Neuronal stem cell (in vitro differentiated cells): Measurements from ENCODE around the gene LY86.

Experiments used
- DNase-seq: peaks from one replicate; pipeline ENCODE4 v3.0.0-alpha.2; 2013; ENCODE audit warnings: low spot score
- H2AFZ ChIP-seq: one replicate; pipeline ENCODE4 v1.6.1; 2013; ENCODE audit warnings: mild to moderate bottlenecking, low read length, inconsistent platforms
- H2AK5ac ChIP-seq: 2 replicates; pipeline ENCODE4 v1.6.1; 2013; ENCODE audit warnings: low read depth, mild to moderate bottlenecking, inconsistent platforms, low read length, moderate library complexity, mixed read lengths
- H2BK120ac ChIP-seq: 2 replicates; pipeline ENCODE4 v1.6.1; 2013; ENCODE audit warnings: low read depth, mild to moderate bottlenecking, inconsistent platforms, low read length, moderate library complexity, mixed read lengths
- H2BK12ac ChIP-seq: one replicate; pipeline ENCODE4 v1.6.1; 2013; ENCODE audit warnings: low read length, inconsistent platforms
- H2BK15ac ChIP-seq: 2 replicates; pipeline ENCODE4 v1.6.1; 2013; ENCODE audit warnings: mild to moderate bottlenecking, low read length, inconsistent platforms, mixed read lengths
- H2BK5ac ChIP-seq: one replicate; pipeline ENCODE4 v1.6.1; 2013; ENCODE audit warnings: inconsistent platforms, mild to moderate bottlenecking, low read length, moderate library complexity
- H3K14ac ChIP-seq: one replicate; pipeline ENCODE4 v1.6.1; 2013; ENCODE audit warnings: low read length, inconsistent platforms
- H3K18ac ChIP-seq: 2 replicates; pipeline ENCODE4 v1.6.1; 2013; ENCODE audit warnings: low read length, inconsistent platforms
- H3K23ac ChIP-seq: 2 replicates; pipeline ENCODE4 v1.6.1; 2013; ENCODE audit warnings: low read depth, mild to moderate bottlenecking, mixed read lengths, low read length, inconsistent platforms; ENCODE audit not compliant: poor library complexity
- H3K27ac ChIP-seq: replicated peaks from 3 replicates; pipeline ENCODE4 v1.5.1; 2013; ENCODE audit warnings: low read length, inconsistent platforms
- H3K27me3 ChIP-seq, 3 experiments: 2 replicates each; pipeline ENCODE4 v1.6.1; 2013; ENCODE audit warnings: low read length in 3 of 3, mild to moderate bottlenecking in 2 of 3, inconsistent platforms in 1 of 3, low read depth in 1 of 3, mixed read lengths in 1 of 3, moderate library complexity in 1 of 3; ENCODE audit not compliant: control insufficient read depth in 3 of 3, insufficient read depth in 3 of 3
- H3K36me3 ChIP-seq, 2 donors: replicated peaks in 1 of 2; 2 replicates each; pipeline ENCODE4 v1.6.1; 2013; ENCODE audit warnings: low read length in 2 of 2; ENCODE audit not compliant: control insufficient read depth in 2 of 2, insufficient read depth in 2 of 2
- H3K4ac ChIP-seq: 2 replicates; pipeline ENCODE4 v1.6.1; 2013; ENCODE audit warnings: inconsistent platforms, mild to moderate bottlenecking, low read length, moderate library complexity
- H3K4me1 ChIP-seq, 2 donors: 1 replicate in 1 of 2; 2 replicates in 1 of 2; pipeline ENCODE4 v1.6.1; 2013; ENCODE audit warnings: low read length in 2 of 2, low read depth in 1 of 2; ENCODE audit not compliant: control insufficient read depth in 2 of 2, insufficient read depth in 1 of 2
- H3K4me2 ChIP-seq: one replicate; pipeline ENCODE4 v1.6.1; 2013; ENCODE audit warnings: mild to moderate bottlenecking, low read length, inconsistent platforms; ENCODE audit not compliant: insufficient read depth, poor library complexity, severe bottlenecking
- H3K4me3 ChIP-seq, 2 donors: 2 replicates each; pipeline ENCODE4 v1.5.1; 2013; ENCODE audit warnings: low read length in 2 of 2, mild to moderate bottlenecking in 2 of 2, inconsistent platforms in 1 of 2, moderate library complexity in 1 of 2
- H3K79me1 ChIP-seq: one replicate; pipeline ENCODE4 v1.6.1; 2013; ENCODE audit warnings: low read depth, mild to moderate bottlenecking, inconsistent platforms, low read length, moderate library complexity
- H3K9ac ChIP-seq: one replicate; pipeline ENCODE4 v1.6.1; 2013; ENCODE audit warnings: mild to moderate bottlenecking, low read depth, low read length, inconsistent platforms; ENCODE audit not compliant: poor library complexity
- H3K9me3 ChIP-seq, 2 donors: replicated peaks in 1 of 2; 2 replicates each; pipeline versions ENCODE3 to v1.6.1; 2013; ENCODE audit warnings: low read length in 2 of 2, mild to moderate bottlenecking in 2 of 2, inconsistent platforms in 1 of 2, low read depth in 1 of 2, mixed read lengths in 1 of 2, moderate library complexity in 1 of 2; ENCODE audit not compliant: control insufficient read depth in 2 of 2, insufficient read depth in 1 of 2
- H4K8ac ChIP-seq: one replicate; pipeline ENCODE4 v1.6.1; 2013; ENCODE audit warnings: low read depth, mild to moderate bottlenecking, inconsistent platforms, low read length, moderate library complexity
- H4K91ac ChIP-seq: one replicate; pipeline ENCODE4 v1.6.1; 2013; ENCODE audit warnings: low read length, low read depth, mild to moderate bottlenecking, inconsistent platforms; ENCODE audit not compliant: poor library complexity
- WGBS, 2 donors: extraction: QIAGEN DNeasy Blood & Tissue Kit; methylation state at CpG; one replicate each; pipeline ENCODE4 v1.1.7; 2013; ENCODE audit warnings: missing lambda C conversion rate in 2 of 2, mixed read lengths in 1 of 2; ENCODE audit not compliant: insufficient read length in 2 of 2, insufficient replicate concordance in 1 of 2; ENCODE audit errors: extremely low coverage in 2 of 2; 5-methylcytosine and 5-hydroxymethylcytosine counted together

The LY86 gene

DNA sequence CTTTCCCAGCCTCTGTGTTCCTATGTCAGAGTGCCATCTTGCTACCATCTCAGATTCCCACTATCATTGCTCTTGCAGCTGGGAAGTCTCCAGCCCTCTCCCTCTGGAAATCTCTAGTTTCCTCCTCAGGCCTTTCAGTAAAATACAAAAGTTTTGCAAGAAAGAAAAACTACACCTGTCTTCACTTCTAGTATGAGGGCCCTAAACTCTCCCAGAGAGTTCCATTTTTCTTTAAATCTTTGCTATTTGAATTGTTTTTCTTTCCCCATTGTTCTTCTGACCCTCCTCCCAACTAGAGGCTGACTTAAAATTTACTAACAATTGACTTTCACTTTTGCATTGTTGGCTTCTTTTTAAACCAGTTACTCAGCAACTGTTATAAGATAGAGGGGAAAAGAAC lies 62.8 kb downstream of the LY86 start:
- Histone ChIP-seq H3K4me1 (peaks cover 4 to 9% of the 10 kb centered on the region in 2 donors), H2BK120ac (no peak overlapping the region), H3K4me3 (no peak overlapping the region), H3K79me1 (no peaks in the 10 kb centered on the region), H3K14ac (no peak overlapping the region), H2BK5ac (no peak overlapping the region), H3K23ac (no peak overlapping the region), H2AFZ (no peak overlapping the region), H3K27me3 (no peaks in the 10 kb centered on the region), H2AK5ac (no peak overlapping the region), H3K27ac (no peak overlapping the region), H3K4me2 (no peak overlapping the region), H2BK15ac (no peak overlapping the region), H3K9ac (no peak overlapping the region), H4K91ac (no peak overlapping the region), H2BK12ac (no peak overlapping the region), H3K4ac (no peak overlapping the region), H3K36me3 (no peaks in the 10 kb centered on the region), H3K9me3 (peaks cover 0 to 3% of the 10 kb centered on the region in 2 donors), H3K18ac (no peak overlapping the region), H4K8ac (no peak overlapping the region)
- no peak for DNase-seq

- Histone ChIP-seq H4K8ac (no peak overlapping the region), H4K91ac (no peak overlapping the region), H2AFZ (no peak overlapping the region), H2BK5ac (no peak overlapping the region), H3K79me1 (no peaks in the 10 kb centered on the region), H2AK5ac (no peak overlapping the region), H2BK12ac (no peak overlapping the region), H3K4me3 (no peak overlapping the region), H3K14ac (no peak overlapping the region), H3K18ac (no peak overlapping the region), H3K4me2 (no peak overlapping the region), H3K27ac (no peak overlapping the region), H3K9me3 (peaks cover 0 to 11% of the 10 kb centered on the region in 2 donors), H3K4me1 (peaks cover 4 to 14% of the 10 kb centered on the region in 2 donors), H3K9ac (no peak overlapping the region), H2BK15ac (no peak overlapping the region), H3K27me3 (no peaks in the 10 kb centered on the region), H2BK120ac (no peak overlapping the region), H3K4ac (no peak overlapping the region), H3K23ac (no peak overlapping the region), H3K36me3 (no peaks in the 10 kb centered on the region)
- no peak for DNase-seq
- WGBS, 2 donors = no CpG with 5 or more reads among the region's 5 CpGs
Measured at GRCh38 chr6:6652932-6653331, 64.4 kb downstream of the LY86 start.

DNA sequence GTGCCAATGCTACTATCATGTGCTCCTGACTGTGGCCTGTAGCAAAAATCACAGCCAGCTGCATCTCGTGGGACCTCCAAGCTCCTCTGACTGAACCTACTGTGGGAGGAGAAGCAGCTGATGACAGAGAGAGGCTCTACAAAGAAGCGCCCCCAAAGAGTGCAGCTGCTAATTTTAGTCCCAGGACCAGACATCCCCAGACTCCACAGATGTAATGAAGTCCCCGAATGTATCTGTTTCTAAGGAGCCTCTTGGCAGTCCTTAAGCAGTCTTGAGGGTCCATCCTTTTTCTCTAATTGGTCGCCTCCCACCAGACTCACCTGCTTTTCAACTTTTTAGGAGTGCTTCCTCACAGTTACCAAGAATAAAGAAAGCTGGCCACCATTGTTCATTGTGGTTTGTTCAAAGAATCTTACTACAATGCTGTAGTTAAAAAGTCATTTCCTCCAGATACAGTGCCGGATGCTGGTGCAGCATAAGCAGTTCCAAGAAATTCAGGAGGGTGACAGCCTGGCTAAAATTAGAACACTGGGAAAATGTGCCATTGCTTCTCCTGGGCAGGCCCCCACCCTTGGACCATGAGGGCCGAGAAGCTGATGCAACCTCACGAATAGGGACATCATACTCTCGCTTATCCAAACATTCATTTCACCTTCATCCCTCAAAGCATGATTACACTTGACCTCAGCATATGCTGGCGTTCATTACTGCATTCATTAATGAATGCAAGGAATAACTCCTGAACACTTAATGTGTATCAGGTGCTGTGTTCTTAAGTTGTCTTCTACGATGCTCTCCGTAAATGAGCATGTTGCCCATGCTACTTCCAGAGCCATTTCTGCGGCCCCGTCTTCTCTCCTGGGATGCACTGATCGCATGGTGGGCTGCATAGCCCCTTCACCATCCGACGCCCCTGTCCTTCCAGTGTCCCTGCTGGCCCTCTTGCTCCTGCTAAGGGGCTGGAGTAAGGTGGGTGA lies 66.4 kb downstream of the LY86 start:
- no peak overlapping the region for H3K14ac ChIP-seq
- H4K91ac ChIP-seq = no peak overlapping the region
- H2BK12ac ChIP-seq = no peak overlapping the region
- H3K23ac ChIP-seq = no peak overlapping the region
- H3K4ac ChIP-seq = no peak overlapping the region
- WGBS, 2 donors = no CpG with 5 or more reads among the region's 16 CpGs
- no peak overlapping the region for H2BK15ac ChIP-seq
- H3K4me2 ChIP-seq = no peak overlapping the region
- H3K36me3 ChIP-seq = no peaks in the 10 kb centered on the region
- no peak overlapping the region for H2AFZ ChIP-seq
- no peak overlapping the region for H3K18ac ChIP-seq
- no peak overlapping the region for H4K8ac ChIP-seq
- H2AK5ac ChIP-seq = no peak overlapping the region
- H3K4me1 ChIP-seq = peaks cover 4 to 14% of the 10 kb centered on the region in 2 donors
- H3K27ac ChIP-seq = no peak overlapping the region
- H3K9me3 ChIP-seq = peaks cover 0 to 13% of the 10 kb centered on the region in 2 donors
- no peaks in the 10 kb centered on the region for H3K79me1 ChIP-seq
- no peak overlapping the region for H3K4me3 ChIP-seq
- no peak for DNase-seq
- no peak overlapping the region for H2BK120ac ChIP-seq
- H3K9ac ChIP-seq = no peak overlapping the region
- no peak overlapping the region for H2BK5ac ChIP-seq
- no peaks in the 10 kb centered on the region for H3K27me3 ChIP-seq

DNA sequence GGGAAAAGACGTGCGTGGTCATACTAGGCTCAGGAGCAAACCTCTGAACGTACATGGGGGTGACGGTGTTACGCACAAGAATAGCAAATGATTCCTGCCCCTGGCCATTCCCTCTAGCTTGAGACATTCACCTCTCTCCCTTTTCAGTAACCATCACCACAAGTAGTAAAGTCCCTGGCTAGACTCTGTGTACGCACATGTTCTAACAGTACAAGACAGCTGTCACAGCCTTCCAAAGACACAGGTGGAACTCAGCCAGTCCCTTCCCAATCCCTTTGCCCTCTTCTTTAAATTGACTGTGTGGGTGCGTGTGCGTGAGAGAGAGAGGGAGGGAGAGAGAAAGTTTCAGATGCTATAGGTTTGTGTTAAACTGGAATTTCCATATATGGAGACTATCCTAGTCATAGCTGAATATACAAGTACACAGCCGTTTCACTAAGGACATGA lies 67.3 kb downstream of the LY86 start:
- Histone ChIP-seq H2AK5ac (no peak overlapping the region), H3K27ac (no peak overlapping the region), H3K4me1 (peaks cover 4 to 14% of the 10 kb centered on the region in 2 donors), H3K9me3 (peaks cover 0 to 13% of the 10 kb centered on the region in 2 donors), H3K79me1 (no peaks in the 10 kb centered on the region), H3K4me3 (no peak overlapping the region), H2BK15ac (no peak overlapping the region), H2AFZ (peak overlapping the region; percentile 51), H3K4ac (no peak overlapping the region), H4K8ac (no peak overlapping the region), H3K27me3 (no peaks in the 10 kb centered on the region), H3K9ac (no peak overlapping the region), H3K23ac (no peak overlapping the region), H3K36me3 (no peaks in the 10 kb centered on the region), H3K4me2 (no peak overlapping the region), H2BK12ac (no peak overlapping the region), H2BK5ac (no peak overlapping the region), H3K14ac (no peak overlapping the region), H4K91ac (no peak overlapping the region), H2BK120ac (no peak overlapping the region), H3K18ac (no peak overlapping the region)
- no peak for DNase-seq
- WGBS, 2 donors = 100% methylated on average over 2 of the region's 9 CpGs; no CpG with 5 or more reads in 1 of the 2 donors
